GM21367 (cell line): Measurements from ENCODE around the gene C11orf98.

ENCODE experiments used
- ATAC-seq: cut with Tn5 transposase; IDR thresholded peaks from one replicate; pipeline ENCODE4 v1.9.1; 2021; ENCODE audit not compliant: unreplicated experiment

C11orf98 gene

DNA sequence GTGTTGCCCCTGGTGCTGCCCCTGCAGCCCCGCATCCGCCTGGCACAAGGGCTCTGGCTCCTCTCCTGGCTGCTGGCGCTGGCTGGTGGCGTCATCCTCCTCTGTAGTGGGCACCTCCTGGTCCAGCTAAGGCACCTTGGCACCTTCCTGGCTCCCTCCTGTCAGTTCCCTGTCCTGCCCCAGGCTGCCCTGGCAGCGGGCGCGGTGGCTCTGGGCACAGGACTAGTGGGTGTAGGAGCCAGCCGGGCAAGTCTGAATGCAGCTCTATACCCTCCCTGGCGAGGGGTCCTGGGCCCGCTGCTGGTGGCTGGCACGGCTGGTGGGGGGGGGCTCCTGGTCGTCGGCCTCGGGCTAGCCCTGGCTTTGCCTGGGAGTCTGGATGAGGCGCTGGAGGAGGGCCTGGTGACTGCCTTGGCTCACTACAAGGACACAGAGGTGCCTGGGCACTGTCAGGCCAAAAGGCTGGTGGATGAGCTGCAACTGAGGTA lies 51.7 kb downstream of the C11orf98 start:
- no peak for ATAC-seq
